Ectodermal cell (in vitro differentiated cells): ENCODE results near the gene EBPL.

Experiments used
- H3K27ac ChIP-seq: 2 replicates; pipeline ENCODE4 v1.7.0; 2013; ENCODE audit warnings: mild to moderate bottlenecking, low read depth, low read length; ENCODE audit not compliant: insufficient read depth, poor library complexity, severe bottlenecking
- H3K27me3 ChIP-seq: 2 replicates; pipeline ENCODE4 v1.7.0; 2013; ENCODE audit warnings: mild to moderate bottlenecking, low read length; ENCODE audit not compliant: insufficient read depth, control insufficient read depth, poor library complexity, severe bottlenecking
- H3K36me3 ChIP-seq: one replicate; pipeline ENCODE4 v1.7.0; 2013; ENCODE audit warnings: low read length; ENCODE audit not compliant: control insufficient read depth, insufficient read depth
- H3K4me1 ChIP-seq: one replicate; pipeline ENCODE4 v1.7.0; 2013; ENCODE audit warnings: low read length; ENCODE audit not compliant: control insufficient read depth, insufficient read depth
- H3K4me3 ChIP-seq: 2 replicates; pipeline ENCODE4 v1.7.0; 2013; ENCODE audit warnings: low read depth, low read length, control low read depth; ENCODE audit not compliant: insufficient read depth
- H3K9me3 ChIP-seq: 2 replicates; pipeline ENCODE4 v1.7.0; 2013; ENCODE audit warnings: mild to moderate bottlenecking, low read length, moderate library complexity; ENCODE audit not compliant: control insufficient read depth
- WGBS, 2 experiments: methylation state at CpG; one replicate each; pipeline ENCODE4 v1.1.7; 2013; ENCODE audit warnings: missing lambda C conversion rate in 2 of 2; 5-methylcytosine and 5-hydroxymethylcytosine counted together

EBPL gene

GRCh38 chr13:49701491-49701890, 10.2 kb upstream of the EBPL start:
- Histone ChIP-seq H3K36me3 (peaks cover 9% of the 10 kb centered on the region), H3K4me1 (no peaks in the 10 kb centered on the region), H3K9me3 (no peaks in the 10 kb centered on the region), H3K27ac (no peak overlapping the region), H3K27me3 (no peaks in the 10 kb centered on the region), H3K4me3 (no peak overlapping the region)

- H3K36me3 ChIP-seq = peaks cover 4% of the 10 kb centered on the region
- no peak overlapping the region for H3K27ac ChIP-seq
- H3K9me3 ChIP-seq = no peaks in the 10 kb centered on the region
- H3K27me3 ChIP-seq = no peaks in the 10 kb centered on the region
- H3K4me1 ChIP-seq = no peaks in the 10 kb centered on the region
- H3K4me3 ChIP-seq = no peak overlapping the region
- WGBS, 2 experiments = 100% methylated on average over 2 of the region's 3 CpGs; no CpG with 5 or more reads in 1 of the 2 experiments
Measured at GRCh38 chr13:49697468-49697867, 6.2 kb upstream of the EBPL start.

- Histone ChIP-seq H3K9me3 (no peaks in the 10 kb centered on the region), H3K36me3 (no peaks in the 10 kb centered on the region), H3K4me3 (no peak overlapping the region), H3K27me3 (no peaks in the 10 kb centered on the region), H3K27ac (no peak overlapping the region), H3K4me1 (no peaks in the 10 kb centered on the region)
- WGBS, 2 experiments = 90 to 93% methylated on average over 1 of the region's 1 CpG
Measured at GRCh38 chr13:49694446-49694845, 3.2 kb upstream of the EBPL start.

GRCh38 chr13:49693877-49694276, 2.6 kb upstream of the EBPL start:
- WGBS, 2 experiments = 91% methylated on average over 3 of the region's 3 CpGs

GRCh38 chr13:49693191-49693733, 2.0 kb upstream of the EBPL start:
- Histone ChIP-seq H3K36me3 (no peaks in the 10 kb centered on the region), H3K27me3 (no peaks in the 10 kb centered on the region), H3K27ac (no peak overlapping the region), H3K4me1 (no peaks in the 10 kb centered on the region), H3K4me3 (no peak overlapping the region), H3K9me3 (no peaks in the 10 kb centered on the region)
- WGBS, 2 experiments = 92 to 94% methylated on average over 4 of the region's 4 CpGs

More at GRCh38 chr13:49693877-49694276, 2.6 kb upstream of the EBPL start:
- H3K4me1 ChIP-seq = no peaks in the 10 kb centered on the region
- no peaks in the 10 kb centered on the region for H3K36me3 ChIP-seq
- no peaks in the 10 kb centered on the region for H3K27me3 ChIP-seq
- no peaks in the 10 kb centered on the region for H3K9me3 ChIP-seq
- no peak overlapping the region for H3K4me3 ChIP-seq
- H3K27ac ChIP-seq = no peak overlapping the region

GRCh38 chr13:49690133-49690994, 922 bp downstream of the EBPL start:
- no peaks in the 10 kb centered on the region for H3K27me3 ChIP-seq
- peaks cover 4% of the 10 kb centered on the region for H3K36me3 ChIP-seq
- H3K9me3 ChIP-seq = no peaks in the 10 kb centered on the region
- peak overlapping the region; percentile 87 for H3K27ac ChIP-seq
- WGBS, 2 experiments = 18 to 20% methylated on average over 13 of the region's 17 CpGs
- H3K4me1 ChIP-seq = no peaks in the 10 kb centered on the region
- H3K4me3 ChIP-seq = peak overlapping the region; percentile 71

- no peak overlapping the region for H3K27ac ChIP-seq
- no peaks in the 10 kb centered on the region for H3K4me1 ChIP-seq
- no peak overlapping the region for H3K4me3 ChIP-seq
- no peaks in the 10 kb centered on the region for H3K9me3 ChIP-seq
- WGBS, 2 experiments = 82 to 86% methylated on average over 5 to 6 of the region's 6 CpGs
- no peaks in the 10 kb centered on the region for H3K27me3 ChIP-seq
- peaks cover 12% of the 10 kb centered on the region for H3K36me3 ChIP-seq
Measured at GRCh38 chr13:49683489-49683888, 7.8 kb downstream of the EBPL start.

- Histone ChIP-seq H3K4me1 (no peaks in the 10 kb centered on the region), H3K27me3 (no peaks in the 10 kb centered on the region), H3K27ac (no peak overlapping the region), H3K36me3 (peaks cover 8% of the 10 kb centered on the region), H3K4me3 (no peak overlapping the region), H3K9me3 (no peaks in the 10 kb centered on the region)
- WGBS, 2 experiments = 91 to 93% methylated on average over 4 of the region's 4 CpGs
Measured at GRCh38 chr13:49681842-49682435, 9.3 kb downstream of the EBPL start.

- H3K4me3 ChIP-seq = no peak overlapping the region
- H3K9me3 ChIP-seq = no peaks in the 10 kb centered on the region
- WGBS, 2 experiments = 92 to 94% methylated on average over 3 of the region's 3 CpGs
- H3K27ac ChIP-seq = no peak overlapping the region
- no peaks in the 10 kb centered on the region for H3K27me3 ChIP-seq
- H3K36me3 ChIP-seq = peaks cover 8% of the 10 kb centered on the region
- H3K4me1 ChIP-seq = no peaks in the 10 kb centered on the region
Measured at GRCh38 chr13:49679246-49679645, 12.0 kb downstream of the EBPL start.

- no peak overlapping the region for H3K27ac ChIP-seq
- H3K27me3 ChIP-seq = no peaks in the 10 kb centered on the region
- no peaks in the 10 kb centered on the region for H3K9me3 ChIP-seq
- H3K4me1 ChIP-seq = no peaks in the 10 kb centered on the region
- H3K4me3 ChIP-seq = no peak overlapping the region
- WGBS, 2 experiments = 94 to 95% methylated on average over 48 of the region's 48 CpGs
- H3K36me3 ChIP-seq = peaks cover 8% of the 10 kb centered on the region
Measured at GRCh38 chr13:49678191-49678914, 12.9 kb downstream of the EBPL start.
